MM.1S (cell line): ENCODE results near the gene PGR.

ENCODE experiments used
- DNase-seq: peaks from one replicate; pipeline ENCODE4 v3.0.0-alpha.2; 2015
- H2AFZ ChIP-seq: fragments of 300-600 bp; sonication (generic); 2 replicates; pipeline ENCODE4 v1.6.0; 2016; ENCODE audit warnings: antibody characterized with exemption, low read length
- H3F3A ChIP-seq: fragments of 300-600 bp; sonication (generic); 2 replicates; pipeline ENCODE4 v1.6.1; 2016; ENCODE audit warnings: mild to moderate bottlenecking, antibody characterized with exemption, low read length, moderate library complexity, mixed read lengths; ENCODE audit not compliant: insufficient read depth
- H3K27ac ChIP-seq: fragments of 300-600 bp; sonication (generic); 2 replicates; pipeline ENCODE4 v1.5.1; 2016; ENCODE audit warnings: mild to moderate bottlenecking, low read length
- H3K27me3 ChIP-seq: fragments of 300-600 bp; sonication (generic); replicated peaks from 2 replicates; pipeline ENCODE4 v1.6.0; 2016; ENCODE audit warnings: low read length; ENCODE audit not compliant: insufficient read depth
- H3K36me3 ChIP-seq: fragments of 300-600 bp; sonication (generic); replicated peaks from 2 replicates; pipeline ENCODE4 v1.6.1; 2016; ENCODE audit warnings: mild to moderate bottlenecking, low read length, mixed read lengths; ENCODE audit not compliant: insufficient read depth
- H3K4me1 ChIP-seq: fragments of 300-600 bp; sonication (generic); 2 replicates; pipeline ENCODE4 v1.6.1; 2016; ENCODE audit warnings: low read length, mixed read lengths
- H3K4me2 ChIP-seq: fragments of 300-600 bp; sonication (generic); 2 replicates; pipeline ENCODE4 v1.6.0; 2016; ENCODE audit warnings: low read depth, low read length
- H3K4me3 ChIP-seq: fragments of 300-600 bp; sonication (generic); 2 replicates; pipeline ENCODE4 v1.5.1; 2016; ENCODE audit warnings: low read length, mixed read lengths
- H3K79me2 ChIP-seq: fragments of 300-600 bp; sonication (generic); 2 replicates; pipeline ENCODE4 v1.6.1; 2016; ENCODE audit warnings: mixed run types, low read length, mixed read lengths
- H3K9ac ChIP-seq: fragments of 300-600 bp; sonication (generic); 2 replicates; pipeline ENCODE4 v1.6.1; 2016; ENCODE audit warnings: low read length, mixed read lengths
- H3K9me2 ChIP-seq: fragments of 300-600 bp; sonication (generic); replicated peaks from 2 replicates; pipeline ENCODE4 v1.6.1; 2016; ENCODE audit warnings: mild to moderate bottlenecking, low read length, mixed read lengths; ENCODE audit not compliant: insufficient read depth
- H3K9me3 ChIP-seq: fragments of 300-600 bp; sonication (generic); replicated peaks from 2 replicates; pipeline ENCODE4 v1.6.1; 2016; ENCODE audit warnings: mild to moderate bottlenecking, low read length, mixed read lengths; ENCODE audit not compliant: insufficient read depth
- H4K20me1 ChIP-seq: fragments of 300-600 bp; sonication (generic); 2 replicates; pipeline ENCODE4 v1.6.1; 2016; ENCODE audit warnings: mild to moderate bottlenecking, low read length, moderate library complexity, mixed read lengths; ENCODE audit not compliant: insufficient read depth
- EZH2 ChIP-seq: fragments of 300-600 bp; sonication (generic); optimal IDR thresholded peaks from 2 replicates; pipeline ENCODE3; 2017; ENCODE audit warnings: low read depth, mild to moderate bottlenecking, antibody characterized with exemption, low read length, mixed read lengths
- EZH2phosphoT487 ChIP-seq: fragments of 300-600 bp; sonication (generic); IDR thresholded peaks from 2 replicates; pipeline ENCODE4 v1.6.1; 2018; ENCODE audit warnings: antibody characterized with exemption, low read length
- TF ChIP-seq, protein P1 (sequence below): fragments of 300-600 bp; sonication (generic); IDR thresholded peaks from 2 replicates; pipeline ENCODE4 v1.5.1; 2016; ENCODE audit warnings: antibody characterized with exemption, low read length, mixed read lengths

The PGR gene

DNA sequence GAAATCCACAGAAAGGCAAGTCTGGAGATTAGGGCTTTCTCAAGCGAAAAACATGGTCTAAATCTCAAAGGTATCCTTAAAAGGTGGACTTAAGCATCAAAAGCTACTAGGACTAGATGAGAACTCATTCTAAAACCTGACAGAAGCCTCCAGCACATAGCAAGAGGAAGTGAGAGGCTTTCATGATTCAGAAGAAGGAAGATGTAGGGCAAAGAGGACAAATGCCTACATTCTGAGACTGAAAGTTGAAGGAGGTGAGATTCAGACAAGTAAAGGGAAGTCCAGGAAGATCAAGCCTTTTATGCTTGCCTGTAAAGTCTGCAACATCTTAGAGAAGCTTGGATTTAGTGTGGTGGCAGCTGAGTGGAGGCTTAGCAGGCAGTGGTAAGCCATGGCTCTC, 98.9 kb downstream of the PGR start:
- no peaks in the 10 kb centered on the region for H3K79me2 ChIP-seq
- no peak for DNase-seq
- H4K20me1 ChIP-seq: no peaks in the 10 kb centered on the region
- H3K4me2 ChIP-seq: no peak overlapping the region
- no peaks in the 10 kb centered on the region for H3K27me3 ChIP-seq
- H3K36me3 ChIP-seq: no peaks in the 10 kb centered on the region
- no peak overlapping the region for H3K4me3 ChIP-seq
- no peaks in the 10 kb centered on the region for H3K9me2 ChIP-seq
- no peak overlapping the region for H3K9ac ChIP-seq
- H3K9me3 ChIP-seq: no peaks in the 10 kb centered on the region
- no peak overlapping the region for H3K27ac ChIP-seq
- H3F3A ChIP-seq: no peaks in the 10 kb centered on the region
- H2AFZ ChIP-seq: no peak overlapping the region
- TF ChIP-seq EZH2phosphoT487 (no peak), EZH2 (no peak)
- TF ChIP-seq, protein P1, sequence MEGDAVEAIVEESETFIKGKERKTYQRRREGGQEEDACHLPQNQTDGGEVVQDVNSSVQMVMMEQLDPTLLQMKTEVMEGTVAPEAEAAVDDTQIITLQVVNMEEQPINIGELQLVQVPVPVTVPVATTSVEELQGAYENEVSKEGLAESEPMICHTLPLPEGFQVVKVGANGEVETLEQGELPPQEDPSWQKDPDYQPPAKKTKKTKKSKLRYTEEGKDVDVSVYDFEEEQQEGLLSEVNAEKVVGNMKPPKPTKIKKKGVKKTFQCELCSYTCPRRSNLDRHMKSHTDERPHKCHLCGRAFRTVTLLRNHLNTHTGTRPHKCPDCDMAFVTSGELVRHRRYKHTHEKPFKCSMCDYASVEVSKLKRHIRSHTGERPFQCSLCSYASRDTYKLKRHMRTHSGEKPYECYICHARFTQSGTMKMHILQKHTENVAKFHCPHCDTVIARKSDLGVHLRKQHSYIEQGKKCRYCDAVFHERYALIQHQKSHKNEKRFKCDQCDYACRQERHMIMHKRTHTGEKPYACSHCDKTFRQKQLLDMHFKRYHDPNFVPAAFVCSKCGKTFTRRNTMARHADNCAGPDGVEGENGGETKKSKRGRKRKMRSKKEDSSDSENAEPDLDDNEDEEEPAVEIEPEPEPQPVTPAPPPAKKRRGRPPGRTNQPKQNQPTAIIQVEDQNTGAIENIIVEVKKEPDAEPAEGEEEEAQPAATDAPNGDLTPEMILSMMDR: no peak
- no peaks in the 10 kb centered on the region for H3K4me1 ChIP-seq

- no peaks in the 10 kb centered on the region for H3K36me3 ChIP-seq
- H3K27ac ChIP-seq: no peak overlapping the region
- no peaks in the 10 kb centered on the region for H3K79me2 ChIP-seq
- H3K9ac ChIP-seq: no peak overlapping the region
- no peak overlapping the region for H3K4me2 ChIP-seq
- H3K4me1 ChIP-seq: no peaks in the 10 kb centered on the region
- H3K9me3 ChIP-seq: no peaks in the 10 kb centered on the region
- no peaks in the 10 kb centered on the region for H3K27me3 ChIP-seq
- no peak for TF ChIP-seq EZH2phosphoT487
- TF ChIP-seq, protein P1: no peak
- TF ChIP-seq EZH2: no peak
- no peaks in the 10 kb centered on the region for H3F3A ChIP-seq
- no peak overlapping the region for H3K4me3 ChIP-seq
- no peaks in the 10 kb centered on the region for H3K9me2 ChIP-seq
- no peak for DNase-seq
- no peaks in the 10 kb centered on the region for H4K20me1 ChIP-seq
- H2AFZ ChIP-seq: no peak overlapping the region
These were observed 99.6 kb downstream of the PGR start for GRCh38 chr11:101030015-101030414.

DNA sequence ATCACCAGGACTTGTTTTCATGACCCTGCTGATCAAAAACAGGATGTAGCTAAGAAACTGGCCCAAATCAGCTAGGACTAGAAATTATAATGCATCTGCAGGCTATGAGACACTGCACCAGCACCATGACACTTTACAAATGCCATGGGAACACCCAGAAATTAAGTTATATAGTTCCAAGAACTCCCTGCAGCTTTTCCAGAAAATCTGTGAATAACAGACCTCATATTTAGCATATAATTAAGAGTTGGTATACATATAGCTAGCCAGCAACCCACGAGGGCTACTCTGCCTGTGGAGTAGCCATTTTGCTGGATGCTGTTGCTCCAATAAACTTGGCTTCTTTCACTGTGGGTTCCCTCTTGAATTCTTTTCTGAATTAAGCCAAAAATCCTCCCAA, 101.0 kb downstream of the PGR start:
- TF ChIP-seq EZH2phosphoT487: no peak
- TF ChIP-seq, protein P1: no peak
- no peak for TF ChIP-seq EZH2
- no peak for DNase-seq
- H3K9ac ChIP-seq: no peak overlapping the region
- no peaks in the 10 kb centered on the region for H4K20me1 ChIP-seq
- H3K27me3 ChIP-seq: no peaks in the 10 kb centered on the region
- no peaks in the 10 kb centered on the region for H3K79me2 ChIP-seq
- no peak overlapping the region for H3K4me3 ChIP-seq
- no peaks in the 10 kb centered on the region for H3K9me3 ChIP-seq
- H3K36me3 ChIP-seq: no peaks in the 10 kb centered on the region
- no peaks in the 10 kb centered on the region for H3K4me1 ChIP-seq
- no peak overlapping the region for H3K27ac ChIP-seq
- H2AFZ ChIP-seq: no peak overlapping the region
- no peaks in the 10 kb centered on the region for H3K9me2 ChIP-seq
- no peak overlapping the region for H3K4me2 ChIP-seq
- H3F3A ChIP-seq: no peaks in the 10 kb centered on the region
